Kidney (tissue), 14 donors: ENCODE data around the gene C10orf90. TPM values are rescaled to one million over a fixed set of nuclear protein-coding genes. Genes with fewer than 3 reads are reported as not detected.

Experiments used
- DNase-seq, 5 donors: peaks; one replicate each; pipeline ENCODE4 v3.0.0-alpha.2; 2013 to 2020
- FAIRE-seq: peaks from 2 replicates; lab custom pipeline; 2012; peaks lifted over from hg19 to GRCh38; lab: Jason Lieb, UNC
- H3K27ac ChIP-seq, 2 donors: one replicate each; pipeline ENCODE4 v1.7.0; 2013; ENCODE audit warnings: low read depth in 2 of 2, low read length in 2 of 2, inconsistent platforms in 1 of 2
- H3K27me3 ChIP-seq: one replicate; pipeline ENCODE4 v1.7.1; 2013; ENCODE audit warnings: low read length, inconsistent platforms; ENCODE audit not compliant: control insufficient read depth, insufficient read depth
- H3K36me3 ChIP-seq, 3 donors: one replicate each; pipeline versions ENCODE4 v1.7.0 to v1.7.1; 2013; ENCODE audit warnings: low read length in 3 of 3, control low read depth in 1 of 3, inconsistent platforms in 1 of 3; ENCODE audit not compliant: insufficient read depth in 3 of 3, control insufficient read depth in 2 of 3
- H3K4me1 ChIP-seq, 3 donors: one replicate each; pipeline versions ENCODE4 v1.7.0 to v1.7.1; 2013; ENCODE audit warnings: low read length in 3 of 3, inconsistent platforms in 1 of 3, low read depth in 1 of 3; ENCODE audit not compliant: control insufficient read depth in 2 of 3, insufficient read depth in 2 of 3
- H3K4me3 ChIP-seq, 3 donors: one replicate each; pipeline versions ENCODE4 v1.7.0 to v1.8.1; 2013; ENCODE audit warnings: low read length in 3 of 3, control low read depth in 1 of 3, inconsistent platforms in 1 of 3
- H3K9ac ChIP-seq, 3 donors: one replicate each; pipeline versions ENCODE4 v1.7.0 to v1.7.1; 2013; ENCODE audit warnings: low read length in 3 of 3, control low read depth in 1 of 3, inconsistent platforms in 1 of 3
- H3K9me3 ChIP-seq, 3 donors: one replicate each; pipeline versions ENCODE4 v1.7.0 to v1.7.1; 2013; ENCODE audit warnings: low read length in 3 of 3, control low read depth in 1 of 3, inconsistent platforms in 1 of 3; ENCODE audit not compliant: control insufficient read depth in 2 of 3, insufficient read depth in 1 of 3
- CTCF ChIP-seq: IDR thresholded peaks from 3 replicates; pipeline ENCODE4 v1.5.1; 2012; ENCODE audit warnings: mild to moderate bottlenecking, moderate library complexity, borderline replicate concordance; ENCODE audit not compliant: insufficient read depth; ENCODE audit errors: extremely low read depth
- intact Hi-C: fragments of 100-400 bp; cut with DNase I; formaldehyde crosslinking; loops from one replicate; pipeline ENCODE4 v1.11.1; 2022
- polyA plus RNA-seq: library from polyadenylated mRNA; stranded (reverse); fragments of 350-450 nt; fragmentation: Illumina TruSeq; extraction: RNeasy Lipid Tissue Mini Kit (QIAGEN cat#74804); gene quantifications from one replicate; pipeline ENCODE4 v1.2.3, GENCODE V29; 2014; ENCODE audit warnings: low read depth, low replicate concordance; ENCODE audit not compliant: insufficient read depth
- total RNA-seq: library from RNA; stranded (reverse); fragmentation: NEBNext Ultra II Directional; extraction: Animal tissue kit (Norgen Biotek cat#: 25700); gene quantifications from one replicate; pipeline ENCODE4 v1.2.1, GENCODE V29; 2021
- donor health status: control.
- donor health status: control.
- donor health status: control.
- donor health status: control.
- donor health status: control.
- donor health status: DM: yes; HTN: yes; CAD: no.
- donor health status: Normal renal cell carcinoma (clear cell type).

Gene C10orf90
- total and polyA plus RNA-seq, 2 donors from 2014 or later, result 0.30 TPM; not detected in 1

DNA sequence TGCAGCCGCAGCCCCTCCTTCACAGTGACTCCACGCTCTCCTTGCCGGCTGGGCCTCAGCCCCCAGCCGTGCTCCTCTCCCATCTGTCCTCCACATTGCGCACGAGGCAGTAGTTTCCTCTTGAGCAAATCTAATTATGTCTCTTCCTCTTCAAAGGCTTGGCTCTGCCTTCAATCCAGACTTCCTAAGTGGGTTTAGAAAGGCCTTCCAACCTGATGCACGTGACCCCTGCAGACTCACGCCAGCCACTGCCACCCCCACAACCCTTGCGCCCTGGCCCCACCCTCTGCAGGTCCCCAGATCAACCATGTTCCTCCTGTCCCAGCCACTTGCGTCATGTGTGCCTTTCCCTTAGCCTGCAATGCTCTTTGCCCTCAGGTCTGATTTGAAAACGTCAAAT lies 207.2 kb downstream of the C10orf90 start:
- intact Hi-C loops, result no loop called here
- DNase-seq (peak in 1 of 5 donors; percentile 35), FAIRE-seq (no peak)
- no peaks in the 10 kb centered on the region for H3K9me3 ChIP-seq
- TF ChIP-seq CTCF, result no peak
- H3K9ac ChIP-seq, result no peak overlapping the region
- no peaks in the 10 kb centered on the region for H3K4me1 ChIP-seq
- no peak overlapping the region for H3K4me3 ChIP-seq
- no peaks in the 10 kb centered on the region for H3K27me3 ChIP-seq
- H3K36me3 ChIP-seq, result no peaks in the 10 kb centered on the region
- H3K27ac ChIP-seq, result no peak overlapping the region

GRCh38 chr10:126461289-126461940 lies 209.1 kb downstream of the C10orf90 start:
- TF ChIP-seq CTCF, result no peak
- no peaks in the 10 kb centered on the region for H3K36me3 ChIP-seq
- no peak overlapping the region for H3K27ac ChIP-seq
- FAIRE-seq, result no peak
- no peak overlapping the region for H3K9ac ChIP-seq
- no peaks in the 10 kb centered on the region for H3K9me3 ChIP-seq
- DNase-seq, result peak in 1 of 5 donors; percentile 31
- H3K27me3 ChIP-seq, result no peaks in the 10 kb centered on the region
- no peak overlapping the region for H3K4me3 ChIP-seq
- no peaks in the 10 kb centered on the region for H3K4me1 ChIP-seq
- intact Hi-C loops, result no loop called here

- FAIRE-seq (no peak), DNase-seq (no peak)
- Histone ChIP-seq H3K27ac (no peak overlapping the region), H3K4me1 (no peaks in the 10 kb centered on the region), H3K9ac (no peak overlapping the region), H3K36me3 (no peaks in the 10 kb centered on the region), H3K4me3 (no peak overlapping the region), H3K27me3 (no peaks in the 10 kb centered on the region), H3K9me3 (no peaks in the 10 kb centered on the region)
- no peak for TF ChIP-seq CTCF
- intact Hi-C loops, result no loop called here
These were observed 210.5 kb downstream of the C10orf90 start for GRCh38 chr10:126459878-126460481.
